Parathyroid adenoma (tissue), 2 donors: ENCODE measurements around the gene SORCS2.

Source experiments
- H2AFZ ChIP-seq: fragments of 300-600 bp; sonication (generic); one replicate; pipeline ENCODE4 v1.7.0; 2017; ENCODE audit warnings: antibody characterized with exemption, mild to moderate bottlenecking
- H3K27ac ChIP-seq: fragments of 300-600 bp; sonication (generic); one replicate; pipeline ENCODE4 v1.7.0; 2017
- H3K27me3 ChIP-seq: fragments of 300-600 bp; sonication (generic); one replicate; pipeline ENCODE4 v1.7.0; 2017; ENCODE audit warnings: low read length; ENCODE audit not compliant: control insufficient read depth, insufficient read depth
- H3K36me3 ChIP-seq: fragments of 300-600 bp; sonication (generic); one replicate; pipeline ENCODE4 v1.7.0; 2017; ENCODE audit warnings: low read length; ENCODE audit not compliant: control insufficient read depth, insufficient read depth
- H3K4me1 ChIP-seq: fragments of 300-600 bp; sonication (generic); one replicate; pipeline ENCODE4 v1.7.0; 2017; ENCODE audit warnings: control low read depth
- H3K4me2 ChIP-seq: fragments of 300-600 bp; sonication (generic); one replicate; pipeline ENCODE4 v1.7.0; 2017; ENCODE audit warnings: low read length
- H3K4me3 ChIP-seq: fragments of 300-600 bp; sonication (generic); one replicate; pipeline ENCODE4 v1.7.0; 2017; ENCODE audit warnings: low read depth, low read length
- H3K79me2 ChIP-seq: fragments of 300-600 bp; sonication (generic); one replicate; pipeline ENCODE4 v1.7.0; 2017; ENCODE audit warnings: control low read depth
- H3K9ac ChIP-seq: fragments of 300-600 bp; sonication (generic); one replicate; pipeline ENCODE4 v1.7.0; 2017; ENCODE audit warnings: mild to moderate bottlenecking
- H3K9me3 ChIP-seq: fragments of 300-600 bp; sonication (generic); one replicate; pipeline ENCODE4 v1.7.0; 2017; ENCODE audit warnings: low read length; ENCODE audit not compliant: control insufficient read depth
- TF ChIP-seq, protein P1 (sequence below): fragments of 300-600 bp; sonication (generic); IDR thresholded peaks from one replicate; pipeline ENCODE4 v1.7.0; 2017; ENCODE audit warnings: antibody characterized with exemption, mild to moderate bottlenecking
- donor health status: primary hyperparathyroidism.

Gene SORCS2

DNA sequence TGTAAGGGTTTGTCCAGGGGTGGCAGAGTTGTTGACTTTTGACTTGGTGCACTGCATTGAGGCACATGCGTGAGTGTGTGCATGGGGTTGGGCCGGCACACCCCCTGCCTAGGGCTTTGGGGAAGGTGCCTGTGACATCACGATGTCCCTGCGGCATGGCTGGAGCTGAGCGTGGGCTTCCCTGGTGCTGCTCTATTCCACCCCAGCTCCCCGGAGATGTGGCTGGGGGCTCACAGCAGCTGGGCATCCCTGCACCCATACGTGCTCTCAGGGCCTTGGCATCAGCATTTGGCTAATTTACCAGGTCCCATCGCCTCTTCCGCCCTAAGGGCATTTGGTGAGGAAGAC, 236.7 kb downstream of the SORCS2 start:
- Histone ChIP-seq H3K27me3 (no peaks in the 10 kb centered on the region), H2AFZ (no peak overlapping the region), H3K36me3 (no peaks in the 10 kb centered on the region), H3K4me1 (no peaks in the 10 kb centered on the region), H3K79me2 (no peaks in the 10 kb centered on the region), H3K9me3 (no peaks in the 10 kb centered on the region), H3K9ac (no peak overlapping the region), H3K4me3 (no peak overlapping the region), H3K4me2 (no peak overlapping the region), H3K27ac (no peak overlapping the region)
- TF ChIP-seq, protein P1, sequence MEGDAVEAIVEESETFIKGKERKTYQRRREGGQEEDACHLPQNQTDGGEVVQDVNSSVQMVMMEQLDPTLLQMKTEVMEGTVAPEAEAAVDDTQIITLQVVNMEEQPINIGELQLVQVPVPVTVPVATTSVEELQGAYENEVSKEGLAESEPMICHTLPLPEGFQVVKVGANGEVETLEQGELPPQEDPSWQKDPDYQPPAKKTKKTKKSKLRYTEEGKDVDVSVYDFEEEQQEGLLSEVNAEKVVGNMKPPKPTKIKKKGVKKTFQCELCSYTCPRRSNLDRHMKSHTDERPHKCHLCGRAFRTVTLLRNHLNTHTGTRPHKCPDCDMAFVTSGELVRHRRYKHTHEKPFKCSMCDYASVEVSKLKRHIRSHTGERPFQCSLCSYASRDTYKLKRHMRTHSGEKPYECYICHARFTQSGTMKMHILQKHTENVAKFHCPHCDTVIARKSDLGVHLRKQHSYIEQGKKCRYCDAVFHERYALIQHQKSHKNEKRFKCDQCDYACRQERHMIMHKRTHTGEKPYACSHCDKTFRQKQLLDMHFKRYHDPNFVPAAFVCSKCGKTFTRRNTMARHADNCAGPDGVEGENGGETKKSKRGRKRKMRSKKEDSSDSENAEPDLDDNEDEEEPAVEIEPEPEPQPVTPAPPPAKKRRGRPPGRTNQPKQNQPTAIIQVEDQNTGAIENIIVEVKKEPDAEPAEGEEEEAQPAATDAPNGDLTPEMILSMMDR: no peak

DNA sequence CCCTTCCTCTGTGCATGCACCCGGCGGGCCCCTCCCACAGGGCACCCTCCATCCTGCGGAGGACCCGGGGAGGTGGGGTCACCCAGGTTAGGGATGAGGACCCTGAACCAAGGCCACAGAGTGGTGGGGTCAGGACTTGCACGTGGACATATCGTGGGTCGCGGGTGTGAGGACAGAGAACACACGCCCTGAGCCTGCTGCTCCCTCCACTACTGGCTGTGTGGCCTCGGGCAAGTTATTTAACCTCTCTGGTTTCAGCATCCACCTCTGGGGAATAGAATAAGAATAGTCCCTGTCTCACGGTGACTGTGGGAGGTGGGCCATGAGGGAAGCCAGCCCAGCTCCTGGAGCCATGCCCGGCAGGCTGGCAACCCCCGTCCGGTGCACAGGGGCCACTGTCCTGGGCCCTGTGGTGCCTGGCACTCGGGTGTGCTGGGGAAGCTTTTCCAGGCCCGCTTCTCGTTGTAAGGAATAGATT, 237.3 kb downstream of the SORCS2 start:
- Histone ChIP-seq H3K36me3 (no peaks in the 10 kb centered on the region), H3K9ac (no peak overlapping the region), H3K27me3 (no peaks in the 10 kb centered on the region), H3K9me3 (no peaks in the 10 kb centered on the region), H3K4me1 (no peaks in the 10 kb centered on the region), H3K79me2 (no peaks in the 10 kb centered on the region), H3K27ac (no peak overlapping the region), H3K4me3 (no peak overlapping the region), H2AFZ (no peak overlapping the region), H3K4me2 (no peak overlapping the region)
- TF ChIP-seq, protein P1: no peak

DNA sequence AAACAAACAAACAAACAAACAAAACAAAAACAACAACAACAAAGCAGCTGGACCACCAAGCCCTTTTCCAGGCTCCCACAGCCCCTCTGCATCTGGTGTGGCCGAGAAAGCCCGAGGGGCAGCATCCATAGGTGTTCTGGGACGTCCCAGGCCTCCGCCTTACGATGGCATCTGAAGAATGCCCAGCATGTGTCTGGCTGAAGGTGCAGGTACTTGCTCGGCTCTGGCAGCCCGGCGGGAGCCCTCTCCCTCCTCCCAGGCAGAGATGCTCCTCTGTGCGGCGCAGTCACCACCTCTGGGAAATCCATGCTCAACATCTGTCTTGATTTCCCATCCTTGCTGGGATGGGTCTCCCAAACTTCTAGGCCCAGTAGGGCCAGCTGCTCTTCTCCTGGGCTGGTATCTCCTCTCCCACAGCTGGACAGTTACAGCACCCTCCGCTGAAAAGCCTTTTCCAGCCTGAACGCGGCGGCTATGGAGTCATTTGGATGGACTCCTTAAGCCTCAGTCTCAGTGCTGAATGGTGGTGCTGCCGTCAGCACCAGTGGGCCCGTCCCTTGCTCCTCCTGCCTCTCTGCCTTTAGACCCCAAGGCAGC, 238.1 kb downstream of the SORCS2 start:
- H3K9ac ChIP-seq: no peak overlapping the region
- no peaks in the 10 kb centered on the region for H3K9me3 ChIP-seq
- no peaks in the 10 kb centered on the region for H3K79me2 ChIP-seq
- H3K27me3 ChIP-seq: no peaks in the 10 kb centered on the region
- no peak overlapping the region for H3K4me2 ChIP-seq
- TF ChIP-seq, protein P1: no peak
- no peaks in the 10 kb centered on the region for H3K36me3 ChIP-seq
- H3K4me1 ChIP-seq: no peaks in the 10 kb centered on the region
- no peak overlapping the region for H3K27ac ChIP-seq
- H2AFZ ChIP-seq: no peak overlapping the region
- H3K4me3 ChIP-seq: no peak overlapping the region

DNA sequence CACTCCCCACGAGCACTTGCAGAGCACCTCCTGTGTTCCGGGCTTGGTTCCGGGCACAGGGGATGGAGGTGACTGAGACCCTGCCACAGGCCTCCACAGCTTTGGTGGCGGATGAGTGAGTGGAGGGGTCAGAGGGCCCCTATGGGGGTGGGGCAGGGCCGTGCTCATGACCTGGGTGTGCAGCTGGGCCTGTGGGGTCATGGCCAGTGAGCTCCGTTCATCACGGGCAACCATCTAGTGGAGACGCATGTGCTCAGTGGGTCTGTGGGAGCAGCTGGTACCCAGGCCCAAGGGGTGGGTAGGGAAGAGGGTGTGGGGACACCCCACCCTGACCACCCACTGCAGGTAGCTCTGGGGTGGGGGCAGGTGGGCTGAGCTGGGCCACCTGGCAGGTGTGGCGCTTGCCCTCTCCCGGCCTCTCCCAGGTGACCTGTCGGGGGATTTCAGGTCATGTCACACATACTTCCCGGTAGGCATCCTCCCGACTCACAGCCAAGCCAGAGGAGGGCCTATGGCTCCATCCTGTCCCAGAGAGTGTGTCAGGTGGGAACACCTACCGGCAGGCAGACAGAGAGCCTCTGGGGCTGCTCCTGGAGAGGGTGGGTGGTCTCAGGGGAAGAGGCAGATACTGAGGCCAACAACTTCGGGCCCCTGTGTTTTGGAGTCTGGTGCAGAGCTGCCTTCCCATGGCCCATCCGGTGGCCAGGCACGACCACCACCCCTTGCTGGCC, 238.8 kb downstream of the SORCS2 start:
- no peaks in the 10 kb centered on the region for H3K36me3 ChIP-seq
- no peak overlapping the region for H3K27ac ChIP-seq
- TF ChIP-seq, protein P1: no peak
- H2AFZ ChIP-seq: no peak overlapping the region
- no peaks in the 10 kb centered on the region for H3K27me3 ChIP-seq
- no peaks in the 10 kb centered on the region for H3K4me1 ChIP-seq
- no peak overlapping the region for H3K4me3 ChIP-seq
- H3K9me3 ChIP-seq: no peaks in the 10 kb centered on the region
- H3K9ac ChIP-seq: no peak overlapping the region
- H3K79me2 ChIP-seq: no peaks in the 10 kb centered on the region
- H3K4me2 ChIP-seq: no peak overlapping the region
